Measurements from ENCODE around the gene NCOA6. TPM values are rescaled to one million over a fixed set of nuclear protein-coding genes. Genes with fewer than 3 reads are reported as not detected.

NCOA6 gene
- total RNA-seq, 1 donor from 2014 or later = 21.1 TPM

GRCh38 chr20:34776177-34776576, 49.3 kb downstream of the NCOA6 start:
- Histone ChIP-seq H3K79me2 (ENCODE audit: insufficient read depth, low read length) (no peaks in the 10 kb centered on the region), H3K4me2 (ENCODE audit: low read length) (no peak overlapping the region), H3K36me3 (ENCODE audit: insufficient read depth, low read length) (peaks cover 29% of the 10 kb centered on the region), H3K4me1 (ENCODE audit: insufficient read depth, low read length) (no peaks in the 10 kb centered on the region), H3K4me3 (ENCODE audit: insufficient read depth, low read depth, low read length) (no peak overlapping the region), H3K27ac (ENCODE audit: low read depth, low read length) (no peak overlapping the region), H4K20me1 (ENCODE audit: insufficient read depth, low read length) (peaks cover 4% of the 10 kb centered on the region), H2AFZ (ENCODE audit: low read depth, low read length) (no peak overlapping the region), H3K9me3 (ENCODE audit: insufficient read depth, low read depth, low read length) (no peaks in the 10 kb centered on the region), H3K9ac (ENCODE audit: low read length) (no peak overlapping the region), H3K27me3 (ENCODE audit: insufficient read depth, low read length) (no peaks in the 10 kb centered on the region)
- DNase-seq (ENCODE audit: low read depth) (no peak), FAIRE-seq (no peak)
- Mint-ChIP-seq H3K27ac (ENCODE audit: unreplicated experiment) (no peak overlapping the region), H3K27me3 (ENCODE audit: low read depth, unreplicated experiment) (no peaks in the 10 kb centered on the region), H3K9me3 (ENCODE audit: unreplicated experiment) (no peaks in the 10 kb centered on the region), H3K36me3 (ENCODE audit: low read depth, unreplicated experiment) (peaks cover 10% of the 10 kb centered on the region), H3K4me1 (ENCODE audit: low read depth, unreplicated experiment) (peaks cover 6% of the 10 kb centered on the region), H3K4me3 (ENCODE audit: unreplicated experiment) (no peak overlapping the region)
- TF ChIP-seq EZH2 (IDR thresholded peaks at IDR 0.05; ENCODE audit: insufficient read depth, low read length) = no peak
- TF ChIP-seq, protein P1, sequence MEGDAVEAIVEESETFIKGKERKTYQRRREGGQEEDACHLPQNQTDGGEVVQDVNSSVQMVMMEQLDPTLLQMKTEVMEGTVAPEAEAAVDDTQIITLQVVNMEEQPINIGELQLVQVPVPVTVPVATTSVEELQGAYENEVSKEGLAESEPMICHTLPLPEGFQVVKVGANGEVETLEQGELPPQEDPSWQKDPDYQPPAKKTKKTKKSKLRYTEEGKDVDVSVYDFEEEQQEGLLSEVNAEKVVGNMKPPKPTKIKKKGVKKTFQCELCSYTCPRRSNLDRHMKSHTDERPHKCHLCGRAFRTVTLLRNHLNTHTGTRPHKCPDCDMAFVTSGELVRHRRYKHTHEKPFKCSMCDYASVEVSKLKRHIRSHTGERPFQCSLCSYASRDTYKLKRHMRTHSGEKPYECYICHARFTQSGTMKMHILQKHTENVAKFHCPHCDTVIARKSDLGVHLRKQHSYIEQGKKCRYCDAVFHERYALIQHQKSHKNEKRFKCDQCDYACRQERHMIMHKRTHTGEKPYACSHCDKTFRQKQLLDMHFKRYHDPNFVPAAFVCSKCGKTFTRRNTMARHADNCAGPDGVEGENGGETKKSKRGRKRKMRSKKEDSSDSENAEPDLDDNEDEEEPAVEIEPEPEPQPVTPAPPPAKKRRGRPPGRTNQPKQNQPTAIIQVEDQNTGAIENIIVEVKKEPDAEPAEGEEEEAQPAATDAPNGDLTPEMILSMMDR (IDR thresholded peaks at IDR 0.05; ENCODE audit: insufficient read depth, low read depth, low read length) = no peak

GRCh38 chr20:34774886-34775285, 50.6 kb downstream of the NCOA6 start:
- Mint-ChIP-seq H3K4me1 (ENCODE audit: low read depth, unreplicated experiment) (peaks cover 6% of the 10 kb centered on the region), H3K27ac (ENCODE audit: unreplicated experiment) (no peak overlapping the region), H3K9me3 (ENCODE audit: unreplicated experiment) (no peaks in the 10 kb centered on the region), H3K4me3 (ENCODE audit: unreplicated experiment) (no peak overlapping the region), H3K36me3 (ENCODE audit: low read depth, unreplicated experiment) (peaks cover 10% of the 10 kb centered on the region), H3K27me3 (ENCODE audit: low read depth, unreplicated experiment) (no peaks in the 10 kb centered on the region)
- H3K4me1 ChIP-seq (ENCODE audit: insufficient read depth, low read length) = no peaks in the 10 kb centered on the region
- no peak overlapping the region for H3K27ac ChIP-seq (ENCODE audit: low read depth, low read length)
- H3K79me2 ChIP-seq (ENCODE audit: insufficient read depth, low read length) = no peaks in the 10 kb centered on the region
- no peak overlapping the region for H3K4me3 ChIP-seq (ENCODE audit: insufficient read depth, low read depth, low read length)
- FAIRE-seq = no peak
- H2AFZ ChIP-seq (ENCODE audit: low read depth, low read length) = no peak overlapping the region
- no peak for TF ChIP-seq EZH2 (IDR thresholded peaks at IDR 0.05; ENCODE audit: insufficient read depth, low read length)
- TF ChIP-seq, protein P1 (IDR thresholded peaks at IDR 0.05; ENCODE audit: insufficient read depth, low read depth, low read length) = no peak
- no peak overlapping the region for H3K9ac ChIP-seq (ENCODE audit: low read length)
- H4K20me1 ChIP-seq (ENCODE audit: insufficient read depth, low read length) = peaks cover 4% of the 10 kb centered on the region
- DNase-seq (ENCODE audit: low read depth) = no peak
- H3K36me3 ChIP-seq (ENCODE audit: insufficient read depth, low read length) = peaks cover 23% of the 10 kb centered on the region
- H3K9me3 ChIP-seq (ENCODE audit: insufficient read depth, low read depth, low read length) = no peaks in the 10 kb centered on the region
- no peaks in the 10 kb centered on the region for H3K27me3 ChIP-seq (ENCODE audit: insufficient read depth, low read length)
- no peak overlapping the region for H3K4me2 ChIP-seq (ENCODE audit: low read length)

- Histone ChIP-seq H3K27me3 (ENCODE audit: insufficient read depth, low read length) (no peaks in the 10 kb centered on the region), H3K4me3 (ENCODE audit: insufficient read depth, low read depth, low read length) (no peak overlapping the region), H3K27ac (ENCODE audit: low read depth, low read length) (no peak overlapping the region), H3K4me1 (ENCODE audit: insufficient read depth, low read length) (no peaks in the 10 kb centered on the region), H2AFZ (ENCODE audit: low read depth, low read length) (no peak overlapping the region), H4K20me1 (ENCODE audit: insufficient read depth, low read length) (peaks cover 4% of the 10 kb centered on the region), H3K4me2 (ENCODE audit: low read length) (no peak overlapping the region), H3K36me3 (ENCODE audit: insufficient read depth, low read length) (peaks cover 21% of the 10 kb centered on the region), H3K9ac (ENCODE audit: low read length) (no peak overlapping the region), H3K79me2 (ENCODE audit: insufficient read depth, low read length) (no peaks in the 10 kb centered on the region), H3K9me3 (ENCODE audit: insufficient read depth, low read depth, low read length) (no peaks in the 10 kb centered on the region)
- no peak for TF ChIP-seq EZH2 (IDR thresholded peaks at IDR 0.05; ENCODE audit: insufficient read depth, low read length)
- TF ChIP-seq, protein P1 (IDR thresholded peaks at IDR 0.05; ENCODE audit: insufficient read depth, low read depth, low read length) = no peak
- H3K4me3 Mint-ChIP-seq (ENCODE audit: unreplicated experiment) = no peak overlapping the region
- H3K36me3 Mint-ChIP-seq (ENCODE audit: low read depth, unreplicated experiment) = peaks cover 10% of the 10 kb centered on the region
- H3K9me3 Mint-ChIP-seq (ENCODE audit: unreplicated experiment) = no peaks in the 10 kb centered on the region
- no peaks in the 10 kb centered on the region for H3K27me3 Mint-ChIP-seq (ENCODE audit: low read depth, unreplicated experiment)
- H3K4me1 Mint-ChIP-seq (ENCODE audit: low read depth, unreplicated experiment) = peaks cover 6% of the 10 kb centered on the region
- no peak overlapping the region for H3K27ac Mint-ChIP-seq (ENCODE audit: unreplicated experiment)
- FAIRE-seq (no peak), DNase-seq (ENCODE audit: low read depth) (no peak)
Measured at GRCh38 chr20:34774449-34774848, 51.0 kb downstream of the NCOA6 start.
